ENCODE results near the gene RPL9.

- TF ChIP-seq CTCF (IDR thresholded peaks at IDR 0.05) = no peak
- TF ChIP-seq EZH2 (IDR thresholded peaks at IDR 0.05; ENCODE audit: borderline replicate concordance, insufficient read depth, low read depth, low read length, poor library complexity, severe bottlenecking) = no peak
These were observed 5.7 kb downstream of the RPL9 start for GRCh38 chr4:39452860-39453587.

Measured in B cell (primary cell).